Neutrophil (primary cell): ENCODE data around the gene SLC25A2.
A peak's percentile ranks its signal among the peaks of the same experiment; 100 is the strongest.
"Not testable (repeated sequence)": the region's sequence is repeated elsewhere in the genome, so short reads cannot be mapped to it uniquely, and the experiment has no call there.

Source experiments
- H3K27ac ChIP-seq: fragments of 200-600 bp; sonication (generic); 2 replicates; pipeline ENCODE4 v1.5.1; 2016; ENCODE audit warnings: mild to moderate bottlenecking, moderate library complexity
- H3K27me3 ChIP-seq: fragments of 200-600 bp; sonication (generic); 2 replicates; pipeline ENCODE4 v1.6.0; 2016; ENCODE audit warnings: mild to moderate bottlenecking
- H3K36me3 ChIP-seq: fragments of 200-600 bp; sonication (generic); 2 replicates; pipeline ENCODE4 v1.5.1; 2017
- H3K4me1 ChIP-seq, 2 experiments: fragments of 200-600 bp in 1 of 2; sonication (generic) in 1 of 2; 1 replicate in 1 of 2; 2 replicates in 1 of 2; pipeline versions ENCODE4 v1.5.1 to v1.6.1; 2013 to 2016; ENCODE audit warnings: low read depth in 1 of 2, low read length in 1 of 2, mild to moderate bottlenecking in 1 of 2, moderate library complexity in 1 of 2; ENCODE audit not compliant: control insufficient read depth in 1 of 2, insufficient read depth in 1 of 2
- H3K4me3 ChIP-seq, 2 experiments: fragments of 200-600 bp in 1 of 2; sonication (generic) in 1 of 2; 1 replicate in 1 of 2; 2 replicates in 1 of 2; pipeline ENCODE4 v1.5.1; 2013 to 2016; ENCODE audit warnings: low read depth in 1 of 2, low read length in 1 of 2, mild to moderate bottlenecking in 1 of 2, moderate library complexity in 1 of 2
- H3K9me3 ChIP-seq: fragments of 200-600 bp; sonication (generic); 2 replicates; pipeline ENCODE4 v1.5.1; 2016
- TF ChIP-seq, protein P1 (sequence below): fragments of 200-600 bp; sonication (generic); IDR thresholded peaks from 2 replicates; pipeline ENCODE4 v1.5.1; 2016; ENCODE audit warnings: antibody characterized with exemption

Gene SLC25A2

GRCh38 chr5:141303756-141304155 is at the start of gene SLC25A2:
Gene SLC25A2, minus strand, starts transcription at chr5:141304049. Its CDS starts 184 bp downstream, at chr5:141303865.
- no peaks in the 10 kb centered on the region for H3K4me1 ChIP-seq
- no peak within 1 kb of the TSS for H3K27ac ChIP-seq
- no peaks in the 10 kb centered on the region for H3K36me3 ChIP-seq
- H3K9me3 ChIP-seq: peaks cover 68% of the 10 kb centered on the region
- no peak within 1 kb of the TSS for H3K4me3 ChIP-seq
- no peaks in the 10 kb centered on the region for H3K27me3 ChIP-seq
- TF ChIP-seq, protein P1, sequence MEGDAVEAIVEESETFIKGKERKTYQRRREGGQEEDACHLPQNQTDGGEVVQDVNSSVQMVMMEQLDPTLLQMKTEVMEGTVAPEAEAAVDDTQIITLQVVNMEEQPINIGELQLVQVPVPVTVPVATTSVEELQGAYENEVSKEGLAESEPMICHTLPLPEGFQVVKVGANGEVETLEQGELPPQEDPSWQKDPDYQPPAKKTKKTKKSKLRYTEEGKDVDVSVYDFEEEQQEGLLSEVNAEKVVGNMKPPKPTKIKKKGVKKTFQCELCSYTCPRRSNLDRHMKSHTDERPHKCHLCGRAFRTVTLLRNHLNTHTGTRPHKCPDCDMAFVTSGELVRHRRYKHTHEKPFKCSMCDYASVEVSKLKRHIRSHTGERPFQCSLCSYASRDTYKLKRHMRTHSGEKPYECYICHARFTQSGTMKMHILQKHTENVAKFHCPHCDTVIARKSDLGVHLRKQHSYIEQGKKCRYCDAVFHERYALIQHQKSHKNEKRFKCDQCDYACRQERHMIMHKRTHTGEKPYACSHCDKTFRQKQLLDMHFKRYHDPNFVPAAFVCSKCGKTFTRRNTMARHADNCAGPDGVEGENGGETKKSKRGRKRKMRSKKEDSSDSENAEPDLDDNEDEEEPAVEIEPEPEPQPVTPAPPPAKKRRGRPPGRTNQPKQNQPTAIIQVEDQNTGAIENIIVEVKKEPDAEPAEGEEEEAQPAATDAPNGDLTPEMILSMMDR: no peak

DNA sequence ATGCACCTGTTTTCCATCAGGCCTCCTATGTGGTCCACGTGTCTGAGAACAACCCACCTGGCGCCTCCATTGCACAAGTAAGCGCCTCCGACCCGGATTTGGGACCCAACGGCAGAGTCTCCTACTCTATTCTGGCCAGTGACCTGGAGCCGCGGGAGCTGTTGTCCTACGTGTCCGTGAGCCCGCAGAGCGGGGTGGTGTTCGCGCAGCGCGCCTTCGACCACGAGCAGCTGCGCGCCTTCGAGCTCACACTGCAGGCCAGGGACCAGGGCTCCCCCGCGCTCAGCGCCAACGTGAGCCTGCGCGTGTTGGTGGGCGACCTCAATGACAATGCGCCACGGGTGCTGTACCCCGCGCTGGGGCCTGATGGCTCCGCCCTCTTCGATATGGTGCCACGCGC is 47.7 kb upstream of the SLC25A2 start:
- H3K36me3 ChIP-seq: no peaks in the 10 kb centered on the region
- H3K9me3 ChIP-seq: peaks cover 19% of the 10 kb centered on the region
- TF ChIP-seq, protein P1: no peak
- peaks cover 91% of the 10 kb centered on the region for H3K27me3 ChIP-seq
- no peak overlapping the region for H3K27ac ChIP-seq
- H3K4me3 ChIP-seq: no peak overlapping the region
- H3K4me1 ChIP-seq: no peaks in the 10 kb centered on the region

DNA sequence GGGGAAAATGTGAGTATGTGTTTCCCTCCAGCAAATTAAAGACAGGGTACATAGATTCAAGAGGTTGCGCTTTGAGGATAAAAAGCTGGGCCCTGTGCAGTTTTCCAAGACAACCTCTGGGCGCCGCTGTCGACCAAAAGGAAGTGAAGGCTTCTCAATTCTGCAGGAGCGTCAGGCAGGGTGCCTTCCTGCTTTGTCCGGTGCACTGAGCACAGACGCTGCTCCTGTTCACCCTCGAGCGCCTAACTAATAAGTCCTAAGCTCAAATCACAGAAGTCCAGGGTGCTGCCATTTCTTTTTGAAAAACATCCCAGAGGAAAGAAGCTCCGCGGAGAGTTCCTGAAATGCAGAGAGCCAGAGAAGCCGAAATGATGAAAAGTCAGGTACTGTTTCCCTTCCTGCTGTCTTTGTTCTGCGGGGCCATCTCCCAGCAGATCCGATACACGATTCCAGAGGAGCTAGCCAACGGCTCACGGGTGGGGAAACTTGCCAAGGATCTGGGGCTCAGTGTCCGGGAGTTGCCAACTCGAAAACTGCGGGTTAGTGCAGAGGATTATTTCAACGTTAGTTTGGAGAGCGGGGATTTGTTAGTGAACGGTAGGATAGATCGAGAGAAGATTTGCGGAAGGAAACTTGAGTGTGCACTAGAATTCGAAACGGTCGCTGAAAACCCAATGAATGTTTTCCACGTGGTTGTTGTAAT is 46.2 kb upstream of the SLC25A2 start, which contains the start of gene PCDHGB1:
Gene PCDHGB1 (plus strand): TSS at position 183 of the 703 bp plus-strand sequence. CDS start 162 bp downstream, at position 345.
- Histone ChIP-seq H3K4me3 (no peak within 1 kb of the TSS), H3K9me3 (peaks cover 19% of the 10 kb centered on the region), H3K4me1 (no peaks in the 10 kb centered on the region), H3K36me3 (no peaks in the 10 kb centered on the region), H3K27ac (no peak within 1 kb of the TSS), H3K27me3 (peaks cover 89% of the 10 kb centered on the region)
- TF ChIP-seq, protein P1: no peak

DNA sequence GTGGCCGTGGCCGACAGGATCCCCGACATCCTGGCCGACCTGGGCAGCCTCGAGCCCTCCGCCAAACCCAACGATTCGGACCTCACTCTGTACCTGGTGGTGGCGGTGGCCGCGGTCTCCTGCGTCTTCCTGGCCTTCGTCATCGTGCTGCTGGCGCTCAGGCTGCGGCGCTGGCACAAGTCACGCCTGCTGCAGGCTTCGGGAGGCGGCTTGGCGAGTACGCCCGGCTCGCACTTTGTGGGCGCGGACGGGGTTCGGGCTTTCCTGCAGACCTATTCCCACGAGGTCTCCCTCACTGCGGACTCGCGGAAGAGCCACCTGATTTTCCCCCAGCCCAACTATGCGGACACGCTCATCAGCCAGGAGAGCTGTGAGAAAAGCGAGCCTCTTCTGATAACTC is 42.2 kb upstream of the SLC25A2 start:
- not testable (repeated sequence) for H3K9me3 ChIP-seq

GRCh38 chr5:141345327-141345726 is 41.5 kb upstream of the SLC25A2 start:
- Histone ChIP-seq H3K36me3 (no peaks in the 10 kb centered on the region), H3K27ac (no peak overlapping the region), H3K27me3 (peaks cover 89% of the 10 kb centered on the region), H3K9me3 (peaks cover 12% of the 10 kb centered on the region), H3K4me1 (no peaks in the 10 kb centered on the region), H3K4me3 (no peak overlapping the region)
- TF ChIP-seq, protein P1: no peak

More for the DNA sequence above, 42.2 kb upstream of the SLC25A2 start:
- not testable (repeated sequence) for H3K4me3 ChIP-seq, H3K27ac ChIP-seq, H3K4me1 ChIP-seq, H3K36me3 ChIP-seq
- H3K27me3 ChIP-seq: peaks cover 89% of the 10 kb centered on the region

DNA sequence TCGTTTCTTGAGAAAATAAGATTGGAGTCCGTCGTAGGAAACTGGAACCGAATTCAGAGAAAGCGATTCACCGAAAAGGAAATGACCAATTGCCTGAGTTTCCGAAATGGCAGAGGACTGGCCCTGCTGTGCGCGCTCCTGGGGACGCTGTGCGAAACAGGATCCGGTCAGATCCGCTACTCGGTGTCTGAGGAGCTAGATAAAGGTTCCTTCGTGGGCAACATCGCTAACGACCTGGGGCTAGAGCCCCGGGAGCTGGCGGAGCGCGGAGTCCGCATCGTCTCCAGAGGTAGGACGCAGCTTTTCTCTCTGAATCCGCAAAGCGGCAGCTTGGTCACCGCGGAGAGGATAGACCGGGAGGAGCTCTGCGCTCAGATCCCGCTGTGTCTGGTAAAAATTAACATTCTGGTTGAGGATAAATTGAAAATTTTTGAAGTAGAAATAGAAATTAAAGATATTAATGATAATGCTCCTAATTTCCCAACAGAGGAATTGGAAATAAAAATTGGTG is 40.2 kb upstream of the SLC25A2 start:
- TF ChIP-seq, protein P1: no peak
- peaks cover 89% of the 10 kb centered on the region for H3K27me3 ChIP-seq

More for the DNA sequence above, 40.2 kb upstream of the SLC25A2 start:
- Histone ChIP-seq H3K36me3 (no peaks in the 10 kb centered on the region), H3K9me3 (peaks cover 17% of the 10 kb centered on the region), H3K4me3 (peak overlapping the region in 1 of 2 experiments; percentile 4), H3K4me1 (no peaks in the 10 kb centered on the region), H3K27ac (no peak overlapping the region)
